HG03060 (cell line): ENCODE measurements around the gene MYH9.

Source experiments
- ATAC-seq: cut with Tn5 transposase; IDR thresholded peaks from one replicate; pipeline ENCODE4 v1.9.1; 2021; ENCODE audit warnings: low read depth, moderate number of reproducible peaks; ENCODE audit not compliant: unreplicated experiment

MYH9 gene

GRCh38 chr22:36334081-36334820 is 53.5 kb downstream of the MYH9 start:
- no peak for ATAC-seq

- ATAC-seq: no peak
These were observed 54.1 kb downstream of the MYH9 start for GRCh38 chr22:36333644-36334043.

DNA sequence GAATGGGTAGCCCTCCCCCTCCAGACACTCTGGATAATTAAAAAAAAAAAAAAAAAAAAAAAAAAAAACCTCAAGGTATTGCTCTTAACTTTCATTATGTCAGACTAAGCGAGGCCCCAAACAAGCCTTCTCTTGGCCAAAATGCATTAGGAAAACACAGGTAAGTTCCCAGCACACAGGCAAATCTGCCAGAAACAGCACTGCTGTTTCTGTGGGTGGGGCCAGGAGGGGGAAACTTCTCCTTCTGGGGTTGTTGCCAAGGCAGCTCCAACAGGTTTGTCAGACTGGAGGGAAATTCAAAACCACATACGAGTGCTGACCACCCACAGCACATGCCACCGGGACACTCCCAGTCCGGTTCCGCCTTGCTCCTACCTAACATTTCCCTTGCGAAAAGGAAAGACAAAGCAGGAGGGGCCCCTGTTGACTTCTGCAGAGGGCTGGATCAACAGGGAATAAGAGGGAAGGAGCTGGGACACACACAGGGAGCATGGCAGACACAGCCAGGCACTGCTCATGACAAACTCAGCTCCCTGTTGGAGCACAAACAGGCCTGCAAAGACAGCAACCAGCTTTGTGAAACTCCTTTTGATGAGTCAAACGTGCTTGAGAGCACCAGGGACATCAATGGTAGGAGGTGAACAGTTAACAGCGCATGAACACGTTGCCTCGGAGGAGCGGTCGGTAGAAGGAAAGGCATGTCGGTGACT is 55.0 kb downstream of the MYH9 start:
- no peak for ATAC-seq

- no peak for ATAC-seq
These were observed 55.7 kb downstream of the MYH9 start for GRCh38 chr22:36331912-36332622.

- peak; percentile 42 for ATAC-seq
These were observed 56.4 kb downstream of the MYH9 start for GRCh38 chr22:36331306-36331911.

DNA sequence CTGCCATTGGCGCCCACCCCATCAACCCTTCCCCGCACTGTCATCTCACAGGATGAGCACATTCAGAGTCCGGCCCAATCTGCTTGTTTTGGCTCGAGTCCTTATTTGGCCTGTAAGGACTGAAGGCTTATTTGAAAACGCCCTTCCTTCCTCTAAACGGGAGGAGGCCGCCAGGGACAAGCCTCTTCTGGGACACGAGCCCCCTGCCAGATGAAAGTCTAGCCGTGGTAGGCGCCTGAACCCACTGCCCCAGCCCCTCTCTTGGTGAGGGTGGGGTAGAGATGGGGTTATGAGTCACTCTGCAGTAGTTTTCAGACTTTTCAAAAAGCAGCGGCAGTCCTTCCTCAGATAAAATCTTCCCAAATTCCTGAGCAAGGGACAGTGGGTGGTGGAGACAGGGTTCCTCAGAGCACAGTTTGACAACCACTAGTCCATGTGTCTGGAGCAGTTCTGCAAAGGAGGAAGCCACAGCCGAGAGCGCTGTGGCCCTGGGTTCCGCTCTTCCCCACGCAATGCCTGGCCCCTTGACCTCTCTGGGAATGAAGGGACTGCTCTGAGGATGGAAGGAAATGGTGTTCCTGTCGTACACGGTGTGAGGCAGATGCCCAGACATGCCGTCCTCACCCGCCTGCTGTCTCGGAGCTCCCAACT is 57.0 kb downstream of the MYH9 start:
- ATAC-seq: no peak

GRCh38 chr22:36330127-36330526 is 57.6 kb downstream of the MYH9 start:
- ATAC-seq: no peak

DNA sequence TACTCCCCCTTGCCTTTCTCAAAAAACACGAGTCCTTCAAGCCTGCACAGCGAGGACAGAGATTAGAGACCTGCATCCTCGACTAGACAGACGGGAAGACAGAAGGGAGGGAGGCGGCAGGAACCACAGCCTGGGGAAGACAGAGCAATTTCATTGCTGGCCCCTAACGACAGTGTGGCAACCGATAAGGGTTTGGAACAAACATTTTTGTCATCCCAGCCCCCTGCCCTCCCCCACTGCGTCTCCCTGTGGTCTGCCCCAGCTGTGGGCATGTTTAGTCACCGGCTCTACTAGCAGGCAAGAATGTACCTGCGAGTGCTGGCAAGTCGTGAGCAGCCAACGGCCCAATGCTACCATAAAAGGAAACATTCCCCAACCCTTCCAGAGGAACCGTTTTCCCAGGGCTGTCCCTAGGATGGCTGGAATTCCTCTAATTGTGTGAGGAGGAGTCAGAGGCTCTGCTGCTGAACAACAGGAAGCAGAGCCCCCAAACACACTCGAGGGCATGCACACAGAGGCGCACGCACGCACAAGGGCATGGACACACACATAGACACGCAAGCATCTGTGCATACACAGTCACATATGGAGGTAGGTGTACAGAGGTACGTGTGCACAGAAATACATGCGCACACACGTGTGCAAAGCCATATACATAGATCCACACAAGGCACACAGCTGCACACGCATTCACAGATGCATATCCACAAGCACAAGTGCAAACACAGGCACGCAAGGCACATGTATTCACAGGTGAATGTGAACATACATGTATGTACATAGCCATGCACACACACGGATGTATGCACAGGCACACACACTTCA is 58.3 kb downstream of the MYH9 start:
- ATAC-seq: no peak

DNA sequence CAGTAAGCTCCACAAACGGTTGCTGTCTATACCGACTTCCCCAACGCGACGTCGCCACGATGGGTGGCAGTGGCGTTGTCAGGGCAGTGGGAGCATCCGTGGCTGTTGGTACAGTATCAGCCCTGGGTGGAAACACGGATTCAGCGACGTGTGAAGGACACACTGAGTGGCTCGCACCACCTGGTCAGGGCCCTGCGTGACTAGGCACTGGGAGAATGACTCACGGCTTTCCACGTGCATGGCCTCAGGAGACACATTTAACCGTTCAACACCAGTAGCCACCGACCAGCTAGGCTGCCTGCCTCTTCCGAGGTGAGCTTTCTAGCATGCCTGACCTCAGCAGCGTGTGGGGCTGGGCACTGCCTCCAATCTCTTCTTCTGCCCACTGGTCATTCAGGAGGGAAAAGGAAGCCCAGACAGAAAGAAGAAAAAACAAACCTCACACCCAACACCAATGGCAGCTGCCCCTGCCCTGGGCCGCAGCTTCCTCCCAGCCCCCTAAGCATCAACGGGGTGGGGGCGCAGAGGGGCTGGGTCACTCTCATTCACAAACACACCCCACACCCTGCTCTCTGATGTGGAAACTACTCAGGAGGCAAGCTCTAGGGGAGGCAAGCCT is 59.0 kb downstream of the MYH9 start:
- no peak for ATAC-seq

- ATAC-seq: no peak
These were observed 59.7 kb downstream of the MYH9 start for GRCh38 chr22:36327922-36328551.

DNA sequence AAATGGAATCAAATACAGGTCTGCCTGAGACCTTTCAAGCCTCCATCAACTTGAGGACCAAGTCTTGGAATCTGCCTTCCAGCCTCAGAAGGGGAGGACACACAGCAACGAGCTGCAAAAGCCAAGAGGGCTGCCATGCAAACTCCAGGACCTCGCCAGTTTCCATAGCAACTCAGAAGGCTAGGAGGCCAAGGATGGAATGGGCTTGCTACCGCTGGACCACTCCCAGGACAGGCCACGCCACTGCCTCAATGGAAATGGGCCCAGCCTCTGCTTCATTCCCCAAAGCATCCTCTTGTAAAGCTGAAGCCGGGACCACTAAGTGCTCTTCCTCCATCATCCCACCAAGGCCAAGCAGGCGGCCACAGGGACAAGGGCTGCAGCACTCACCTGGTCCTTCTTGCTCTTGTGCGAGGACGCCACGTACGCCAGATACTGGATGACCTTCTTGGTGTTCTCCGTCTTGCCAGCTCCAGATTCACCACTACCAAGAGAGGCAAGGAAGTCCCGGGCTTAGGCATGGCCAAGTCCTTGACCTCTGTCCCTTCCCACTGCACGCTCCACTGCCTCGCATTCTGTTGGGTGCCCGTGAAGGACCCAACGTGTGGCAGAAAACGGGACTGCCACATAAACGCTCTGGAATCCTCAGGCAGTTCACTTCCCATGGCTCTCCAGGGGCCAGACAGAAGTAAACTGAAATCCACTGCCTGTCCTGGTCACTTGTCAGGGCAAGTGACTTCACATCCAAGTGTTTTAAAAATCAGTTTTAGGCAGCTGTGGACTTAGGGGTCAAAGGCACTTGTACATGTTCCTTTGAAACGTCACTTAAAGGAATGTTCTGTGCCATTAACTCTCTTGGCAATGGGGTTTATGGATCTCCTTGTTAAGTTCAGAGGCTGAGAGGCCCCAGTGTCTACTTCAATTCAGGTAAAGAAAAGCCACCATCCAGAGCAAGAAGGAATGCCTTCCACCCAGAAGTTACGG is 61.3 kb downstream of the MYH9 start:
- no peak for ATAC-seq

- ATAC-seq: no peak
These were observed 62.4 kb downstream of the MYH9 start for GRCh38 chr22:36325154-36326031.

DNA sequence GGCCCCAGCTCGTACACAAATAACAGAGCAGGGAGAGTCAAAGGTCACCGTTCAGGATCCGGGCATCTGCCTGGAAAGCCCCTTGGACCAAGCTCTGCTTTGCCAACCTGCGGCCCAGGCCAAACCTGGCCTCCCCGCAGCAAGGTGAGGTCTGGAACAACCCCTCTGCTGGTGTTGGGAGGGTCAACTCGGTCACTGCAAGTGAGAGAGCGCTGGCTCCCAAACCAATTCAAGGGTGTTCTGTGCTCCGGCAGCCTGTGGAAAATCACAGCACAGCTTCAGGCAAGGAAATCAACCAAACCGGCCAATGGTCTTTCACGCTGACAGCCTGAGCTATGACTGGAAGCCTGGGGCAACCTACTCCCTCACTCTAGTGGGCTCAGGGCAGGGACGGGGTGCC is 63.4 kb downstream of the MYH9 start:
- ATAC-seq: no peak

DNA sequence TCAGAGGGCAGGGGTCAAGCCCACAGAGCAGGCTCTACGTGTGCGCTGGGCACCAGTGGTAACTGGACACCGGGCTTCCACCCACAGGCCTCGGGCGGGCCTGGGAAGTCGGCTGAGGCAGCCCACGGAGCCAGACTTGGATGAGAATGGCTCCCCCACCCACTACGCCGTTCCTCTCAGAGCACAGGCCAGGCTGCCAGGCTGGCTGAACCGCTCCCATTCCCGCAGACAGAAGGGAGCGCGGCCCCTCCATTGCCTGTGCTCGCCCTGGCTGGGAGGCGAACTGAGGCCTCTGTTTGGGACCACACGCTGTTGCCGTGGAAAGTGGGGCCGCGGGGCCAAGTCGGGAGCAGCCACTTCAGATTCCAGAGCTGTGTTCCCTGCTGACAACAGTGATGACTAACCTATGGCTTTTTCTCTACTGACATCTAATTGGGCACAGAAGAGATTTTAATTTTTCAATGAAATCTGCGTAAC is 63.9 kb downstream of the MYH9 start:
- no peak for ATAC-seq

DNA sequence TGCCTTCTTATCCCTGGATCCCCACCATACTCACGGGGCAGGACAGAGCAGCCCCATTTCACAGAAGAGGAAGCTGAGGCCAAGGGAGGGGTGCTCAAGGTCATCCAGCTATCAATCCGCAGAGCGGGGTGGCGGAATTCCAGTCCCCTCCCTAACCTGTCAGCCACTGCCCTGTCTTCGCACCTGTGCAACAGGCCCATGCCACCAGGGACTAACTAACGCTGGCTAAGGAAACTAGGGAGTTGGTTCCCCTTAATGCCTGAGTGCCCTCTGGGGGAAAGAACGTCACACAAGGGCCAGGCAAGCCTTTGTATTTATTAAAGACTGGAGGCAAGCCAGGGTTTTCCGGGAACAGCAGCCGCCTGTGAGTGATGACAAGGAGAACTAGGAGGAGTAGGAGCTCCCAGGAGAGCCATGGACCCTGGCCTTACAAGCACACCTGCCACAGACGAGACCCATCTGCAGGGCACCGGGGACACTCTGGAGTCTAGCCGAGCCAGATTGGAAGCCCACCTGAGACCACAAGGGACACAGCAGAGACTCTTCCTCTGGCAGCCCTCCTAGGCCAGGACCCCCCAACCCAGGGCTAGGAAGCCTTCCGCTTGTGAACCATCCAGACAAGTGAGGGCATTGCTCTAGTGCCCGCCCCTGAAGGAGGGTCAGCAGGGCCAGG is 64.4 kb downstream of the MYH9 start:
- no peak for ATAC-seq

- no peak for ATAC-seq
These were observed 65.2 kb downstream of the MYH9 start for GRCh38 chr22:36322602-36322915.
